Measurements from ENCODE around the gene TP73.

GRCh38 chr1:3707298-3707938, 55.1 kb downstream of the TP73 start:
- TF ChIP-seq, protein P1, sequence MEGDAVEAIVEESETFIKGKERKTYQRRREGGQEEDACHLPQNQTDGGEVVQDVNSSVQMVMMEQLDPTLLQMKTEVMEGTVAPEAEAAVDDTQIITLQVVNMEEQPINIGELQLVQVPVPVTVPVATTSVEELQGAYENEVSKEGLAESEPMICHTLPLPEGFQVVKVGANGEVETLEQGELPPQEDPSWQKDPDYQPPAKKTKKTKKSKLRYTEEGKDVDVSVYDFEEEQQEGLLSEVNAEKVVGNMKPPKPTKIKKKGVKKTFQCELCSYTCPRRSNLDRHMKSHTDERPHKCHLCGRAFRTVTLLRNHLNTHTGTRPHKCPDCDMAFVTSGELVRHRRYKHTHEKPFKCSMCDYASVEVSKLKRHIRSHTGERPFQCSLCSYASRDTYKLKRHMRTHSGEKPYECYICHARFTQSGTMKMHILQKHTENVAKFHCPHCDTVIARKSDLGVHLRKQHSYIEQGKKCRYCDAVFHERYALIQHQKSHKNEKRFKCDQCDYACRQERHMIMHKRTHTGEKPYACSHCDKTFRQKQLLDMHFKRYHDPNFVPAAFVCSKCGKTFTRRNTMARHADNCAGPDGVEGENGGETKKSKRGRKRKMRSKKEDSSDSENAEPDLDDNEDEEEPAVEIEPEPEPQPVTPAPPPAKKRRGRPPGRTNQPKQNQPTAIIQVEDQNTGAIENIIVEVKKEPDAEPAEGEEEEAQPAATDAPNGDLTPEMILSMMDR (IDR thresholded peaks at IDR 0.05) = no peak
- TF ChIP-seq POLR2A (IDR thresholded peaks at IDR 0.05) = no peak

Measured in right lobe of liver (tissue), 4 donors.